GM11168 (cell line): Measurements from ENCODE around the gene KLRK1.
"Not testable (repeated sequence)": the region's sequence is repeated elsewhere in the genome, so short reads cannot be mapped to it uniquely, and the experiment has no call there.

ENCODE experiments used
- in situ Hi-C: fragments of 300-500 bp; cut with MboI; formaldehyde crosslinking; loops from one replicate; pipeline ENCODE4 v1.12.0; 2022; ENCODE audit warnings: low sequenced_read_pairs; ENCODE audit not compliant: unreplicated experiment

The KLRK1 gene

GRCh38 chr12:10390991-10391390 lies 1.1 kb upstream of the KLRK1 start:
- in situ Hi-C loops: not testable (repeated sequence)

DNA sequence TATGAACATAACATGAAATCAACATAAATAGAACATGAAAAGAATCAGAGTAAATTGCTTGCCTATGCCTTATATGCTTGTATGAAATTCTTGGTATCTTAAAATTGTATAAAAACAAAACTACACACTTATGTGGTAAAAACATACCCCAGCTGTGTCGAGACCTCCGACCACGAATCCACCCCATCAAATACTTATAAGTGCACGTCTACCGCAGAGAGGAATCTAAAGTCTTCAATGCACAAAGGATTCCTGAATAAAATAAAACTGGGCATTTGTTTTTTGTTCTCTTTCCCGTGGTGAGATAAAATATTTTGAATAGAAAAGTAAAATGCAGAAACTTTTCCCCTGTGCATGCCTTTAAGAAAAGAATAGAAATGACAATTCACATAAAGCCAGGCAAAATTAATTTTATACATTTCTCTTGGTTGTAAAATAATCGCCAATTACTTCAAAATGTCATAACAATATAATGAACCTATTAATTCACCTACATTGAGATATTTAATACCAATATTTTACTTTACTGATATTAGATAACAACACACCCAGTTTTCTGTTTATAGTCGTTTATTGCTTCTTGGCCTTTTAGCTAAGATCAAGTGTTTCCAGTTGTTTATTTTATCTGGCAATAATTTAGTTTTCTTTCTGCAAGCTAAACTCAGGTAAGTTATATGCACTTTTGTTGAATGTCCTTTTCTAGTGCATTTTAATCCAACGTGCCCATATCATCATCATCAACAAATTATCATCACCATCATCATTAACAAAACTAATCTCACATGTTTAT lies 1.0 kb downstream of the KLRK1 start:
- in situ Hi-C loops: no loop called here

GRCh38 chr12:10387498-10387897 lies 2.3 kb downstream of the KLRK1 start:
- in situ Hi-C loops: not testable (repeated sequence)

DNA sequence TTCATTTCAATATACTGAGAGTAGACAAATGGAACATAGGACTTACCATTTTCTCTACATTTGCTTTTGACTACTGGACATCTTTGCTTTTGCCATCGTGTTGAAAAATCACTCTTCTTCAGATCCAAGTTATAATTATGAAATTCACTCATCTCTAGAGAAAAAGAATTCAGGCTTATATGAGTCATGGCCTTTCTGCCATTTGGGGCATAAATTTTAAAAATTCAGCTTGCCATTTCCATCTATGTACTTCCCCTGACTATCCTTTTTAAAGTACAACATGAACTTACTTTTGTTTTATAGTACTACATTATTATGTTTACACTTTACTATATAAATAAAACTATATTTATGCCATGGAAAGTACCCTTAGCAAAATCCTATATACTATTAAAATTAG lies 3.0 kb downstream of the KLRK1 start:
- in situ Hi-C loops: no loop called here

GRCh38 chr12:10385166-10385613 lies 4.7 kb downstream of the KLRK1 start:
- in situ Hi-C loops: no loop called here

GRCh38 chr12:10384191-10384590 lies 5.7 kb downstream of the KLRK1 start:
- in situ Hi-C loops: no loop called here

GRCh38 chr12:10381928-10382628 lies 7.8 kb downstream of the KLRK1 start:
- in situ Hi-C loops: no loop called here

DNA sequence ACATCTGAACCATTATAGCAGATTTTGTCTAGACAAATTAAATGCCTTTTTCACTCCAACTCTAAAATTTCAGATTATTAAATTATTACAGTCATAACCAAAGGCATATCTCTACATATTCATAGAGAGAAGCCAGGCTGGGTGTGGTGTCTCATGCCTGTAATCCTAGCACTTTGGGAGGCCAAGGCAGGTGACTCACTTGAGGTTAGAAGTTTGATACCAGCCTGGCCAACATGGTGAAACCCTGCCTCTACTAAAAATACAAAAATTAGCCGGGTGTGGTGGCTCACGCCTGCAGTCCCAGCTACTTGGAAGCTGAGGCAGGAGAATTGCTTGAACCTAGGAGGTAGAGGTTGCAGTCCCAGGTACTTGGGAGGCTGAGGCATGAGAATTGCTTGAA lies 11.1 kb downstream of the KLRK1 start:
- in situ Hi-C loops: not testable (repeated sequence)

DNA sequence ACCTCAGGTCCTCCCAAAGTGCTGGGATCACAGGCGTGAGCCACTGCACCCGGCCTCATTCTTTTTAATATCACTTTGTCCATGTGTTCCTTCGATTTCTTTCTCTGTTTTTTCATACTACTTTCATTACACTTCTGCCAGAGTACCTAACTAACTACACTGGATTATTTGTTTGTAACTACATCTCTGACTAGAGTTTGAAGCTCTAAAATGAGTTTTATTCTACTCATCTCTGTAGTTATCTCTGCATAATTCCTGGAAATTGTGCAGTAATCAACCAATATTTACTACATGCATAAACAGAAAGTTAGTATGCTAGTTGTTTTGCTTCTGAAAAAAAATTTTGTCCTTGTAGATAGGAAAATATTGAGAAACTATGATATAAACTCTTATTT lies 15.2 kb downstream of the KLRK1 start:
- in situ Hi-C loops: loop anchor here (25.0 kb wide), 1 partner anchor 188 kb away; no protein-coding TSS in a partner anchor

GRCh38 chr12:10372559-10372958 lies 17.3 kb downstream of the KLRK1 start:
- in situ Hi-C loops: loop anchor here (25.0 kb wide), 1 partner anchor 190 kb away; no protein-coding TSS in a partner anchor

- in situ Hi-C loops: loop anchor here (25.0 kb wide), 1 partner anchor 190 kb away; no protein-coding TSS in a partner anchor
Measured at GRCh38 chr12:10371893-10372535, 17.8 kb downstream of the KLRK1 start.

DNA sequence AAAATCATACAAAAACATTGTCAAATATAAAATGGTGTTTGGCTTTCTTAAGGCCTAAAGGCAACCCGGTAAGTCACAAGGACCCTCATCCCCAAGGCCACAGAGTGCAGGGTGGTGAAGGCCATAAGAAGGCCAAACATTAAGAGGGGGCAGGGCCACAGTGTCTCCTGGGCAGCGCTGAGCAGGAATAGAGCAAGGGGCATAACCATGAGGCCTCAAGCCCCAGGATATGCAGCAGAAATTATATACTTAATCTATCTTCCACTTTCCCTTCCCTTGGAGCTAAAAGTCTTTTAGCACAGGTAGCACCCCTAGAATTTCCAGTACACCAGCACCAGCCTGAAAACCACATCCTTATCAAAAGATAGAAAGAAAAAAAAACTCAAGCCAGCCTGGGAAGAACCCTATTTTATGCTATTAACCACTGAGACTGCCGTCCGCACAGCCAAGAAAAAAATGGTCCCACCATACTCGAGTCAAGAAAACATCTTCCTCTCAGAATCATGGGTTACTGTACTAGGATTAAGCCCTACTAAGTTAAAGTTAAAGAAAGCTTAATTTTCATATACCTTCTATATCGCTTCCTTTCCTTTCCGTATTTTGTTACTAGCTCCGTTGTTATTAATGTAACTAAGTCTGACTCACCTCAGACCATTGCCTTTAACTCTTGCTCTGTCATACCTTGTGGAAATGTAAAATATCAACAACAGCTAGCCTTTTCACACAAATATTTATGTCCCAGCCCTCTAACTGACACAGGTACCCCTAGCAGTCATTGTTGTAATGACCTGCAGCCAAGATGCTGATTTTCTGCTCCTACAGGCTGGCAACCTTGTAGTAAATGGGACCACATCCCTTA lies 20.1 kb downstream of the KLRK1 start:
- in situ Hi-C loops: loop anchor here (25.0 kb wide), 1 partner anchor 193 kb away; no protein-coding TSS in a partner anchor

DNA sequence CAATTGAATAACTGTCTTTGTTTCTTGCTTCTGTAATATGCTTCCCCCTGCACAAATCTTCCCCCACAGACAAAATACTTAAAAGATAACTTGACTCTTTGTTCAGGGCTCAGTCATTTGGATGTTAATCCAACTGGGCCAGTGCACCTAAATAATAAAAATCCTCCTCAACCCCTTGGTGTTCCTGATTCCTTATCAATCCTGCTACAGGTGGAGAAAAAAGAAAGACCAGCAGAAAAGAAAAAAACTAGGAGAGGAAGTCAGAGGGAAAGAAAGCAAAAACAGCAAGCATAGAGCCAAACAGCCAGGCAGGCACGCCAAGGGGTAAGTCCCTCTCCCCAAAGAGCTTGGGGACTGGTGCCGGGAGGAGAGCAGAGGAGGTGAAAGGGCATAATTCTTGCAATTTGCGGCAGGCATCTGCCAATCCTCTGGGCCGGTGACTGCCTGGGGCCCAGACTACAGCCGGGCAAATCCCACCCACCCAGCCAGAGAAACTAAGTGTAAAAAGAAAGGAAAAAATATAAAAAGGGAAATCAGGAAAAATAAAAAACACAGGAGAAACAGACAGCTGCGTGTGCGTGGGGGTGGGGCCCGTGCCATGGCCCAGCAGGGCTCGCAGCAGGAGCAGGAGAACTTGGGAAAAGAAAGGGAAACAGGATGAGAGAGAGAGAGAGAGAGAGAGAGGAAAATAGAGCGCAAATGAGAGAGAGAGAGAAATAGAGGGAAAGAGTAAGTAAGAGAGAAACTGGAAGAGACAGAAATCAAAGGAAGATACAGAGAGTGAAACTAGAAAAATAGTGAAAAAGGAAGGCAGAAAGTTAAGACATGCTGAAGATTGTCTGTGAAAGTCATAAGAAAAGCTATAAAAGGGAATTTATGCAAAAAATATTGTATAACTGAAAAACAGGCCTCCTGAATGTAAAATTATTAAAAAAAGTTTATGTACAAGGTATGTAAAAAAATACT lies 21.4 kb downstream of the KLRK1 start:
- in situ Hi-C loops: loop anchor here (25.0 kb wide), 1 partner anchor 194 kb away; no protein-coding TSS in a partner anchor

GRCh38 chr12:10367714-10368113 lies 22.1 kb downstream of the KLRK1 start:
- in situ Hi-C loops: loop anchor here (25.0 kb wide), 1 partner anchor 195 kb away; no protein-coding TSS in a partner anchor

DNA sequence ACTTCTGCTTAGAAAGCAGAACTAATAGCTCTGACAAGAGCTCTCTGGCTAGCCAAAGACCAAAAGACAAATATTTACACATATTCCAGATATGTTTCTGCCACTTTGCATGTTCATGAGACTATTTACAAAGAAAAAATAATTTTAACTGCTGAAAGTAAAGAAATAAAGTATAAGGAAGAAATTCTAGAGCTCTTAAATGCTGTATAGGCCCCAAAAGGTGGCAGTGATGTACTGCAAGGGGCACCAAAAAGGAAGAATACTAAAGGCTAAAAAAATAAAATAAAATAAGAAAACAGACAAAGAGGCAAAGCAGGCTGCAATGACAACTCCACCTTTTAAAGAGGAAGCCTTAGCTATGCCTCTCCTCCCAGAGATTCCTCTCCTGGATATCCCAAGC lies 23.0 kb downstream of the KLRK1 start:
- in situ Hi-C loops: loop anchor here (25.0 kb wide), 1 partner anchor 195 kb away; no protein-coding TSS in a partner anchor

DNA sequence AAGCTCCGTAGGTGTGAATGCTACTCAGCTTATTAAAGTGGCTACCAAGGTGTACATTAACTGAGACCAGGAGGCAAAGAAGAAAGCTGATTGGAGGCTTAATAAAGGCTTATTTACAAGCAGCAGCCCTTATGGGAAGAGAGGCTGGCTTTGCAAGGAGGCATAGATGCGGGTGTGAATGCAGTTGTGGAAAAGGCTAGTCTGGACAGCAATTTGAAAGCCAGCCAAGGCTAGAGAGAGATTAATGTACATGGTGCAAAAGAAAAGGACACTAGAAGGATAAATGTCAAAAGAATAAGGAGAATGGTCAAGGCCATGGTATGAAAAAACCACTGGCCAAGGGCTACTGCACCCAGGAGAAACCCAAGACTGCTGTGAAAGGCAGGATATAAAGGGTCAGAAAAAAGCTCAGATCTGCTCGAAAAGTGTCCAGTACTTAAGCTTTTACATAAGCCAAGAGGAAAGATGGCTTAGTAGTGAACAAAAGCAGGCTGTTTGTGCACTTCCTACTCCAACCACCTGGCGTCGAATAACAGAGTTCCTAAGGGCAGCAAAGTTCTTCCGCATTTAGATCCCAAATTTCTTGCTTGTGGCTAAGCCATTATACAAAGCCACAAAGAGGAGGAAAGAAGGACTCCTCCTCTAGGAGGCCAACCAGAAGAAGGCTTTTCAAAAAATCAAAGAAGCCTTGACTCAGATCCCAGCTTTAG lies 24.0 kb downstream of the KLRK1 start:
- in situ Hi-C loops: loop anchor here (25.0 kb wide), 1 partner anchor 196 kb away; no protein-coding TSS in a partner anchor

DNA sequence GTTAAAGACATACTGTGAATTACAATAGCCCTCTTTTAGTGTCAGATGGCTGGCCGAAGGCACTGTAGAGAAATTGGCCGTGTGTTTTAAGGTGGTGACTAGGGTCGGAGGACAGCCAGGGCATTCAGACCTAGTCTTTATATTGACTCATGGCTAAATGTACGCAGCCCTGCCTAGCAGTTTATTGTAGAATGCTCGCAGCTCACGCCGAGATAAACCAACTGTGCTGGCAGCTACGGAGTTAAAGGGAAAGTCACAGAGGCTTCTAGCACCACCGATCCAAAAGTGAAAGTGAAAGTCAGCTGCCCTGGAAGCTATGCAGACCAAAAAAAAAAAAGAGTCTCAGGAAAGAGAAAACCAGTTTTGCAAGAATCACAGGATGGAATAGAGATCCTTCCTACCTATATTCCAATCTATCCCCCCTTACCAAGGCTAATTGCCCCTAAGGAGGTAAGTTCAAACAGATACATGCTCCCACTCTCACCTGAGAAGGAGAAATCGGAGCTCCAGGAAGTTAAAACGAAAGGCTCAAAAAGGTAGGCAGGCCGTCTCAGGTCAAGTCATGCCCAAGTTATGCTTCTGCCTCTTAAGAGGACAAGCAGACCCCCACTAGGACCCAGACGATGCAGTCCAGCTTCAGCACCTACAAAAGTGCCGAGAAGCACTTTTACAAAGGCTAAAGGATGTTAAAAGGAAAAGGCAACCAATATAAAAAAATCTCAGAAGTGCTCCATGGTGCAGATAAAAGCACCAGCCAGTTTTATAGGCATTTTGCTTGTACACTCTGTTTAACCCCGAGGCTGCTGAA lies 24.8 kb downstream of the KLRK1 start:
- in situ Hi-C loops: loop anchor here (25.0 kb wide), 1 partner anchor 197 kb away; no protein-coding TSS in a partner anchor
